Neural progenitor cell (in vitro differentiated cells): ENCODE results near the gene RAB40AL. TPM values are rescaled to one million over a fixed set of nuclear protein-coding genes. Genes with fewer than 3 reads are reported as not detected.

Experiments
- DNase-seq: peaks from one replicate; pipeline ENCODE4 v3.0.0-alpha.2; 2016; ENCODE audit warnings: low spot score
- H2AFZ ChIP-seq: fragments of 200-600 bp; sonication (generic); replicated peaks from 2 replicates; pipeline ENCODE4 v1.6.1; 2016; ENCODE audit warnings: antibody characterized with exemption
- H3F3A ChIP-seq: fragments of 200-600 bp; sonication (generic); 2 replicates; pipeline ENCODE4 v1.6.1; 2016; ENCODE audit warnings: antibody characterized with exemption, low read depth
- H3K27ac ChIP-seq: fragments of 200-600 bp; sonication (generic); 2 replicates; pipeline ENCODE4 v1.5.1; 2016; ENCODE audit warnings: mild to moderate bottlenecking
- H3K27me3 ChIP-seq: fragments of 200-600 bp; sonication (generic); 2 replicates; pipeline ENCODE4 v1.6.1; 2016; ENCODE audit warnings: mild to moderate bottlenecking, moderate library complexity
- H3K36me3 ChIP-seq: fragments of 200-600 bp; sonication (generic); 2 replicates; pipeline ENCODE4 v1.5.1; 2016
- H3K4me1 ChIP-seq: fragments of 200-600 bp; sonication (generic); 2 replicates; pipeline ENCODE4 v1.6.1; 2016; ENCODE audit warnings: mixed run types
- H3K4me2 ChIP-seq: fragments of 200-600 bp; sonication (generic); 2 replicates; pipeline ENCODE4 v1.6.1; 2016
- H3K4me3 ChIP-seq: fragments of 200-600 bp; sonication (generic); 2 replicates; pipeline ENCODE4 v1.5.1; 2016
- H3K79me2 ChIP-seq: fragments of 200-600 bp; sonication (generic); 2 replicates; pipeline ENCODE4 v1.6.1; 2016; ENCODE audit warnings: low read depth
- H3K9ac ChIP-seq: fragments of 200-600 bp; sonication (generic); 2 replicates; pipeline ENCODE4 v1.6.1; 2016
- H3K9me3 ChIP-seq: fragments of 200-600 bp; sonication (generic); 2 replicates; pipeline ENCODE4 v1.5.1; 2016; ENCODE audit warnings: low read depth
- H4K20me1 ChIP-seq: fragments of 200-600 bp; sonication (generic); 2 replicates; pipeline ENCODE4 v1.6.1; 2016; ENCODE audit warnings: low read depth
- H3K27ac Mint-ChIP-seq: 3 replicates; pipeline ENCODE4 v1.8.0; 2021; ENCODE audit warnings: mixed read lengths
- H3K27me3 Mint-ChIP-seq: 2 replicates; pipeline ENCODE4 v1.8.0; 2022; ENCODE audit warnings: low read depth, mild to moderate bottlenecking, inconsistent platforms, moderate library complexity, mixed read lengths; ENCODE audit not compliant: insufficient read depth
- H3K36me3 Mint-ChIP-seq: 3 replicates; pipeline ENCODE4 v1.8.0; 2021; ENCODE audit warnings: mixed read lengths
- H3K4me1 Mint-ChIP-seq: 3 replicates; pipeline ENCODE4 v1.8.0; 2021; ENCODE audit warnings: mixed read lengths
- H3K4me3 Mint-ChIP-seq: 3 replicates; pipeline ENCODE4 v1.8.0; 2021; ENCODE audit warnings: mild to moderate bottlenecking, moderate library complexity, mixed read lengths
- H3K9me3 Mint-ChIP-seq: 3 replicates; pipeline ENCODE4 v1.8.0; 2020; ENCODE audit warnings: mixed read lengths
- EZH2 ChIP-seq: fragments of 200-600 bp; sonication (generic); IDR thresholded peaks from 2 replicates; pipeline ENCODE4 v1.6.1; 2017; ENCODE audit warnings: antibody characterized with exemption, mild to moderate bottlenecking, moderate library complexity
- EZH2phosphoT487 ChIP-seq: fragments of 200-600 bp; sonication (generic); IDR thresholded peaks from 2 replicates; pipeline ENCODE4 v1.6.1; 2017; ENCODE audit warnings: antibody characterized with exemption
- total RNA-seq: library from RNA; depleted of rRNA; stranded (reverse); fragments of >200 nt; gene quantifications from 2 replicates; pipeline ENCODE4 v1.2.3, GENCODE V29; 2015; ENCODE audit warnings: low replicate concordance
- TF ChIP-seq, protein P1 (sequence below): fragments of 200-600 bp; sonication (generic); IDR thresholded peaks from 2 replicates; pipeline ENCODE4 v1.5.1; 2017; ENCODE audit warnings: antibody characterized with exemption, mild to moderate bottlenecking

RAB40AL gene
- total RNA-seq, 1 donor from 2014 or later: not detected

- Histone ChIP-seq H3K4me3 (no peak overlapping the region), H3K4me1 (no peaks in the 10 kb centered on the region)
Observed at GRCh38 chrX:102976286-102976685, 39.2 kb downstream of the RAB40AL start.

GRCh38 chrX:102976793-102977495 lies 39.9 kb downstream of the RAB40AL start:
- no peaks in the 10 kb centered on the region for H3K4me1 ChIP-seq
- peaks cover 18% of the 10 kb centered on the region for H3K9me3 Mint-ChIP-seq
- H3K36me3 ChIP-seq: no peaks in the 10 kb centered on the region
- H3K4me1 Mint-ChIP-seq: no peaks in the 10 kb centered on the region
- no peak overlapping the region for H3K4me2 ChIP-seq
- TF ChIP-seq, protein P1, sequence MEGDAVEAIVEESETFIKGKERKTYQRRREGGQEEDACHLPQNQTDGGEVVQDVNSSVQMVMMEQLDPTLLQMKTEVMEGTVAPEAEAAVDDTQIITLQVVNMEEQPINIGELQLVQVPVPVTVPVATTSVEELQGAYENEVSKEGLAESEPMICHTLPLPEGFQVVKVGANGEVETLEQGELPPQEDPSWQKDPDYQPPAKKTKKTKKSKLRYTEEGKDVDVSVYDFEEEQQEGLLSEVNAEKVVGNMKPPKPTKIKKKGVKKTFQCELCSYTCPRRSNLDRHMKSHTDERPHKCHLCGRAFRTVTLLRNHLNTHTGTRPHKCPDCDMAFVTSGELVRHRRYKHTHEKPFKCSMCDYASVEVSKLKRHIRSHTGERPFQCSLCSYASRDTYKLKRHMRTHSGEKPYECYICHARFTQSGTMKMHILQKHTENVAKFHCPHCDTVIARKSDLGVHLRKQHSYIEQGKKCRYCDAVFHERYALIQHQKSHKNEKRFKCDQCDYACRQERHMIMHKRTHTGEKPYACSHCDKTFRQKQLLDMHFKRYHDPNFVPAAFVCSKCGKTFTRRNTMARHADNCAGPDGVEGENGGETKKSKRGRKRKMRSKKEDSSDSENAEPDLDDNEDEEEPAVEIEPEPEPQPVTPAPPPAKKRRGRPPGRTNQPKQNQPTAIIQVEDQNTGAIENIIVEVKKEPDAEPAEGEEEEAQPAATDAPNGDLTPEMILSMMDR: no peak
- TF ChIP-seq EZH2phosphoT487 (no peak), EZH2 (no peak)
- H3K27me3 Mint-ChIP-seq: peaks cover 4% of the 10 kb centered on the region
- no peak overlapping the region for H3K27ac Mint-ChIP-seq
- no peak overlapping the region for H3K4me3 ChIP-seq
- H3K36me3 Mint-ChIP-seq: no peaks in the 10 kb centered on the region
- H3F3A ChIP-seq: no peaks in the 10 kb centered on the region
- no peak for DNase-seq
- H4K20me1 ChIP-seq: no peaks in the 10 kb centered on the region
- H3K9me3 ChIP-seq: peaks cover 2% of the 10 kb centered on the region
- H3K9ac ChIP-seq: no peak overlapping the region
- no peaks in the 10 kb centered on the region for H3K27me3 ChIP-seq
- H2AFZ ChIP-seq: no peak overlapping the region
- no peaks in the 10 kb centered on the region for H3K79me2 ChIP-seq
- H3K4me3 Mint-ChIP-seq: no peak overlapping the region
- H3K27ac ChIP-seq: no peak overlapping the region

More at GRCh38 chrX:102976286-102976685, 39.2 kb downstream of the RAB40AL start:
- Histone ChIP-seq H3K79me2 (no peaks in the 10 kb centered on the region), H3K9me3 (peaks cover 7% of the 10 kb centered on the region), H3K9ac (no peak overlapping the region), H3K27me3 (no peaks in the 10 kb centered on the region), H3K4me2 (no peak overlapping the region), H3F3A (no peaks in the 10 kb centered on the region), H3K27ac (no peak overlapping the region), H2AFZ (no peak overlapping the region), H4K20me1 (no peaks in the 10 kb centered on the region), H3K36me3 (no peaks in the 10 kb centered on the region)
- H3K27ac Mint-ChIP-seq: no peak overlapping the region
- H3K9me3 Mint-ChIP-seq: peaks cover 24% of the 10 kb centered on the region
- no peak overlapping the region for H3K4me3 Mint-ChIP-seq
- H3K27me3 Mint-ChIP-seq: peaks cover 4% of the 10 kb centered on the region
- no peaks in the 10 kb centered on the region for H3K4me1 Mint-ChIP-seq
- TF ChIP-seq, protein P1: no peak
- TF ChIP-seq EZH2: no peak
- TF ChIP-seq EZH2phosphoT487: no peak
- DNase-seq: no peak
- no peaks in the 10 kb centered on the region for H3K36me3 Mint-ChIP-seq

GRCh38 chrX:102978594-102978993 lies 41.5 kb downstream of the RAB40AL start:
- Mint-ChIP-seq H3K4me3 (no peak overlapping the region), H3K36me3 (no peaks in the 10 kb centered on the region), H3K27me3 (peaks cover 4% of the 10 kb centered on the region), H3K9me3 (peaks cover 5% of the 10 kb centered on the region), H3K4me1 (no peaks in the 10 kb centered on the region), H3K27ac (no peak overlapping the region)
- Histone ChIP-seq H3K4me1 (no peaks in the 10 kb centered on the region), H3K27me3 (no peaks in the 10 kb centered on the region), H3K36me3 (no peaks in the 10 kb centered on the region), H3K4me2 (no peak overlapping the region), H3K27ac (no peak overlapping the region), H3F3A (no peaks in the 10 kb centered on the region), H2AFZ (no peak overlapping the region), H3K9ac (no peak overlapping the region), H3K79me2 (no peaks in the 10 kb centered on the region), H4K20me1 (no peaks in the 10 kb centered on the region), H3K4me3 (no peak overlapping the region), H3K9me3 (no peaks in the 10 kb centered on the region)
- no peak for DNase-seq
- no peak for TF ChIP-seq EZH2phosphoT487
- TF ChIP-seq EZH2: no peak
- TF ChIP-seq, protein P1: no peak
